Heart left ventricle (tissue), 16 donors: Measurements from ENCODE around the gene KIF26B. TPM values are rescaled to one million over a fixed set of nuclear protein-coding genes. Genes with fewer than 3 reads are reported as not detected.

Experiments used
- ATAC-seq, 4 donors: fragments of 200-7000 bp; cut with Tn5 transposase; one replicate each; pipeline ENCODE4 v1.9.1; 2020 to 2022; ENCODE audit warnings: moderate library complexity in 4 of 4, mild to moderate bottlenecking in 3 of 4, moderate number of reproducible peaks in 1 of 4
- DNase-seq, 5 donors: peaks; one replicate each; pipeline ENCODE4 v3.0.0-alpha.2; 2020
- H3K27ac ChIP-seq, 12 donors: fragments of 200-600 bp; sonication (generic) in 4 of 12; one replicate each; pipeline versions ENCODE4 v1.5.0 to v1.8.0; 2016 to 2022; ENCODE audit warnings: mild to moderate bottlenecking in 2 of 12
- H3K27me3 ChIP-seq, 9 donors: fragments of 200-600 bp; sonication (generic) in 2 of 9; one replicate each; pipeline versions ENCODE4 v1.5.1 to v1.8.0; 2016 to 2022; ENCODE audit warnings: mild to moderate bottlenecking in 3 of 9
- H3K36me3 ChIP-seq, 9 donors: fragments of 200-600 bp; sonication (generic) in 2 of 9; one replicate each; pipeline versions ENCODE4 v1.5.0 to v1.8.0; 2018 to 2022; ENCODE audit warnings: mild to moderate bottlenecking in 2 of 9
- H3K4me1 ChIP-seq, 12 donors: fragments of 200-600 bp; sonication (generic) in 4 of 12; one replicate each; pipeline versions ENCODE4 v1.5.0 to v1.8.0; 2016 to 2022; ENCODE audit warnings: mild to moderate bottlenecking in 3 of 12
- H3K4me3 ChIP-seq, 12 donors: fragments of 200-600 bp; sonication (generic) in 4 of 12; one replicate each; pipeline versions ENCODE4 v1.5.0 to v1.8.0; 2017 to 2022; ENCODE audit warnings: mild to moderate bottlenecking in 9 of 12, moderate library complexity in 4 of 12
- H3K9me3 ChIP-seq, 12 donors: fragments of 200-600 bp; sonication (generic) in 4 of 12; one replicate each; pipeline versions ENCODE4 v1.5.0 to v1.8.0; 2016 to 2022; ENCODE audit warnings: mild to moderate bottlenecking in 1 of 12
- CTCF ChIP-seq, 12 donors: fragments of 200-600 bp; sonication (generic) in 4 of 12; IDR thresholded peaks; one replicate each; pipeline versions ENCODE4 v1.5.0 to v1.8.0; 2018 to 2022; ENCODE audit warnings: antibody characterized with exemption in 12 of 12, mild to moderate bottlenecking in 5 of 12
- POLR2A ChIP-seq, 2 donors: fragments of 450-650 bp; IDR thresholded peaks; one replicate each; pipeline ENCODE4 v1.6.1; 2017; ENCODE audit warnings: antibody characterized with exemption in 2 of 2, mild to moderate bottlenecking in 2 of 2, moderate library complexity in 2 of 2
- WGBS, 4 donors: extraction: QIAGEN DNeasy Blood & Tissue Kit in 2 of 4; methylation state at CpG; one replicate each; pipeline versions ENCODE4 v1.1.5 to v1.1.7; 2013 to 2018; 5-methylcytosine and 5-hydroxymethylcytosine counted together
- intact Hi-C, 10 donors: fragments of 100-400 bp; cut with DNase I; formaldehyde crosslinking; loops; one replicate each; pipeline versions ENCODE4 v1.11.1 to v1.14.2; 2022
- polyA plus RNA-seq, 2 donors: library from polyadenylated mRNA; stranded (reverse); fragments of 200-250 nt; gene quantifications; one replicate each; pipeline ENCODE4 v1.2.3, GENCODE V29; 2013
- total RNA-seq, 9 donors: library from RNA; depleted of rRNA in 2 of 9; stranded (reverse); fragments of >200 nt in 2 of 9; fragmentation: NEBNext Ultra II Directional in 3 of 9; extraction: Animal tissue kit (Norgen Biotek cat#: 25700) in 3 of 9; gene quantifications; one replicate each; pipeline versions ENCODE4 v1.1.0 to v1.2.4, GENCODE V29; 2016 to 2023
- donor health status: ischemic (EF 13 %, LVEDD 7.1; RV severe dilation, severe dysfunction).
- donor health status: healthy with polysubstance abuse.
- donor health status: DM: no; HTN: yes; CAD: no.
- donor health status: DM: no; HTN: no; CAD: no.
- donor health status: ischemic (EF 25% LVEDD 6.9; RV normal size, moderate dysfunction).
- donor health status: ischemic (EF 25% LVEDD 5.7; RV mildly dilated, moderate dysfunction).
- donor health status: healthy.
- donor health status: DM: yes; HTN: yes; CAD: no.
- donor health status: ischemic (EF 35%, LVEDD 5.7; RV mildly dilated, moderate dysfunction).
- donor health status: nonischemic (EF 11% LVEDD 7.7; RV severe dilation, severe dysfunction).
- donor health status: DM: yes; HTN: yes; CAD: no.
- donor health status: PGD.
- donor health status: ischemic (EF 29% LVEDD 5.4; RV normal size, mild dysfunction).
- donor health status: nonischemic (EF 23%, LVEDD 6.1; RV moderate dilation, normal function).

Gene KIF26B
- total and polyA plus RNA-seq, 11 donors = 1.2 to 7.0 (median 2.3) TPM

GRCh38 chr1:245310571-245311531 lies 156.1 kb downstream of the KIF26B start:
- H3K27ac ChIP-seq = no peak overlapping the region
- no peak for DNase-seq
- intact Hi-C loops = no loop called here
- no peak for TF ChIP-seq CTCF (IDR thresholded peaks at IDR 0.05)
- no peak for TF ChIP-seq POLR2A (IDR thresholded peaks at IDR 0.05)
- H3K4me3 ChIP-seq = peak overlapping the region in 3 of 12 donors; percentile 21 to 34 (median 28)
- no peaks in the 10 kb centered on the region for H3K9me3 ChIP-seq
- H3K4me1 ChIP-seq = peaks cover 0 to 23% (median 10%) of the 10 kb centered on the region in 12 donors
- H3K36me3 ChIP-seq = no peaks in the 10 kb centered on the region
- H3K27me3 ChIP-seq = peaks cover 0 to 17% (median 0%) of the 10 kb centered on the region in 9 donors
- peak in 3 of 4 donors; percentile 39 to 52 (median 46) for ATAC-seq
- 35 to 46% (median 39%) methylated on average over 22 of the region's 22 CpGs for WGBS, 4 donors

GRCh38 chr1:245311887-245312536 lies 157.2 kb downstream of the KIF26B start:
- DNase-seq (no peak), ATAC-seq (no peak)
- no peak for TF ChIP-seq POLR2A (IDR thresholded peaks at IDR 0.05)
- Histone ChIP-seq H3K9me3 (no peaks in the 10 kb centered on the region), H3K27me3 (peaks cover 0 to 17% (median 0%) of the 10 kb centered on the region in 9 donors), H3K4me1 (peaks cover 0 to 16% (median 9%) of the 10 kb centered on the region in 12 donors), H3K36me3 (no peaks in the 10 kb centered on the region), H3K4me3 (no peak overlapping the region), H3K27ac (no peak overlapping the region)
- 90 to 97% (median 93%) methylated on average over 8 of the region's 8 CpGs for WGBS, 4 donors
- intact Hi-C loops = no loop called here

GRCh38 chr1:245313576-245313975 lies 158.8 kb downstream of the KIF26B start:
- TF ChIP-seq POLR2A (IDR thresholded peaks at IDR 0.05) (no peak), CTCF (IDR thresholded peaks at IDR 0.05) (no peak)
- H3K27me3 ChIP-seq = peaks cover 0 to 15% (median 0%) of the 10 kb centered on the region in 9 donors
- H3K36me3 ChIP-seq = no peaks in the 10 kb centered on the region
- no peak for DNase-seq
- no peak overlapping the region for H3K4me3 ChIP-seq
- WGBS, 4 donors = 94 to 98% (median 97%) methylated on average over 9 of the region's 9 CpGs
- H3K4me1 ChIP-seq = peaks cover 0 to 11% (median 6%) of the 10 kb centered on the region in 12 donors
- H3K27ac ChIP-seq = no peak overlapping the region
- ATAC-seq = no peak
- intact Hi-C loops = no loop called here
- no peaks in the 10 kb centered on the region for H3K9me3 ChIP-seq

- intact Hi-C loops = no loop called here
- Histone ChIP-seq H3K4me3 (no peak overlapping the region), H3K27ac (no peak overlapping the region), H3K36me3 (no peaks in the 10 kb centered on the region), H3K9me3 (no peaks in the 10 kb centered on the region), H3K4me1 (peaks cover 0 to 8% (median 0%) of the 10 kb centered on the region in 12 donors), H3K27me3 (peaks cover 0 to 6% (median 0%) of the 10 kb centered on the region in 9 donors)
- TF ChIP-seq POLR2A (IDR thresholded peaks at IDR 0.05) (no peak), CTCF (IDR thresholded peaks at IDR 0.05) (no peak)
- DNase-seq (no peak), ATAC-seq (no peak)
- WGBS, 4 donors = 69 to 76% (median 74%) methylated on average over 6 of the region's 6 CpGs
Observed at GRCh38 chr1:245316784-245317183, 162.0 kb downstream of the KIF26B start.
